Measurements from ENCODE around the gene GBP3.

DNA sequence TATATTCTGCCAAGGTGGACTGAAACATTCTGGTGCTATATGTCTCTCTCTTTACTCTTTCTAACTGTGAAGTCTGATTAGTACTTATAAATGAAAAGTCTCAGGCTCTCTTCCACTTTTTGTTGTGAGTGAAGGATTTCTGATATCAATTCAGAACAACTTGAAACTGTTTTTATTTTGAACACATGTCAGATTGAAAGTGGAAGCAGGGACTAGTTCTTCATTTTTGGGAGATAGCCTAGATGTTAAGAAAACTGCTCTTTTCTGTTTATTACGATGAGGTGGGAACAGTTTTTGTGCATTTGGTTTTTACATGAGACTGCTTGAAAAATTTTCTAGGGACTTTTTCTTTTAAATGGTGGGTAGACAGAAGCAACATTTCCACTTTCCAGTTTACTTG is 14.5 kb upstream of the GBP3 start:
- TF ChIP-seq, protein P1, sequence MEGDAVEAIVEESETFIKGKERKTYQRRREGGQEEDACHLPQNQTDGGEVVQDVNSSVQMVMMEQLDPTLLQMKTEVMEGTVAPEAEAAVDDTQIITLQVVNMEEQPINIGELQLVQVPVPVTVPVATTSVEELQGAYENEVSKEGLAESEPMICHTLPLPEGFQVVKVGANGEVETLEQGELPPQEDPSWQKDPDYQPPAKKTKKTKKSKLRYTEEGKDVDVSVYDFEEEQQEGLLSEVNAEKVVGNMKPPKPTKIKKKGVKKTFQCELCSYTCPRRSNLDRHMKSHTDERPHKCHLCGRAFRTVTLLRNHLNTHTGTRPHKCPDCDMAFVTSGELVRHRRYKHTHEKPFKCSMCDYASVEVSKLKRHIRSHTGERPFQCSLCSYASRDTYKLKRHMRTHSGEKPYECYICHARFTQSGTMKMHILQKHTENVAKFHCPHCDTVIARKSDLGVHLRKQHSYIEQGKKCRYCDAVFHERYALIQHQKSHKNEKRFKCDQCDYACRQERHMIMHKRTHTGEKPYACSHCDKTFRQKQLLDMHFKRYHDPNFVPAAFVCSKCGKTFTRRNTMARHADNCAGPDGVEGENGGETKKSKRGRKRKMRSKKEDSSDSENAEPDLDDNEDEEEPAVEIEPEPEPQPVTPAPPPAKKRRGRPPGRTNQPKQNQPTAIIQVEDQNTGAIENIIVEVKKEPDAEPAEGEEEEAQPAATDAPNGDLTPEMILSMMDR (IDR thresholded peaks at IDR 0.05; ENCODE audit: control extremely low read depth in 1 of 3, insufficient read depth in 1 of 3, low read depth in 1 of 3, low read length in 3 of 3), result no peak
- TF ChIP-seq RXRA (IDR thresholded peaks at IDR 0.05; ENCODE audit: insufficient read depth, low read depth, low read length), result no peak
- no peak for TF ChIP-seq MAFK (IDR thresholded peaks at IDR 0.05; ENCODE audit: low read depth, low read length)
